A549 (cell line): ENCODE measurements around the gene CCDC154. TPM values are rescaled to one million over a fixed set of nuclear protein-coding genes. Genes with fewer than 3 reads are reported as not detected.

Experiments used
- ATAC-seq, 2 experiments: fragments of 200-7000 bp in 1 of 2; fragments of >200 bp in 1 of 2; cut with Nextera tagmentation in 1 of 2; cut with Tn5 transposase in 1 of 2; 3 replicates each; pipeline versions ENCODE4 v1.8.0 to v1.9.1; 2018 to 2020; ENCODE audit warnings: mild to moderate bottlenecking in 1 of 2, moderate library complexity in 1 of 2
- CTCF ChIA-PET: fragments of 300-600 bp; sonication (Branson Sonifier 250); formaldehyde crosslinking; extraction: SDS; loops from one replicate; lab custom pipeline; 2021; ENCODE audit warnings: antibody characterized with exemption, inconsistent platforms; lab: Yijun Ruan, JAX
- POLR2A ChIA-PET: fragments of 350-600 bp; formaldehyde crosslinking; extraction: SDS; loops from one replicate; lab custom pipeline; 2021; ENCODE audit warnings: antibody characterized with exemption, inconsistent platforms; lab: Yijun Ruan, JAX
- DNase-seq, 2 experiments: peaks; one replicate each; pipeline versions ENCODE4 v3.0.0 to v3.0.0-alpha.2; 2011 to 2016; ENCODE audit warnings: low read depth in 1 of 2, low spot score in 1 of 2
- FAIRE-seq: peaks from 2 replicates; lab custom pipeline; 2011; peaks lifted over from hg19 to GRCh38; lab: Jason Lieb, UNC
- H3K27ac ChIP-seq, 2 experiments: fragments of >200 bp; sonication (Bioruptor Twin); formaldehyde crosslinking; 3 replicates each; pipeline ENCODE4 v1.5.1; 2016 to 2017
- H3K4me1 ChIP-seq: fragments of >200 bp; sonication (Bioruptor Twin); formaldehyde crosslinking; 3 replicates; pipeline ENCODE4 v1.6.1; 2016
- H3K4me2 ChIP-seq: fragments of >200 bp; sonication (Bioruptor Twin); formaldehyde crosslinking; 3 replicates; pipeline ENCODE4 v1.6.1; 2016
- H3K4me3 ChIP-seq: fragments of >200 bp; sonication (Bioruptor Twin); formaldehyde crosslinking; 3 replicates; pipeline ENCODE4 v1.5.1; 2016
- H3K9me3 ChIP-seq: fragments of >200 bp; sonication (Bioruptor Twin); formaldehyde crosslinking; 3 replicates; pipeline ENCODE4 v1.6.1; 2016
- CBX2 ChIP-seq: fragments of 200-600 bp; sonication (generic); IDR thresholded peaks from 2 replicates; pipeline ENCODE4 v1.6.1; 2016; ENCODE audit warnings: low read depth, mild to moderate bottlenecking, borderline replicate concordance
- CBX8 ChIP-seq: fragments of 200-600 bp; sonication (generic); IDR thresholded peaks from 2 replicates; pipeline ENCODE4 v1.6.1; 2016
- CEBPB ChIP-seq, 2 experiments: fragments of >200 bp in 1 of 2; sonication (Bioruptor Twin) in 1 of 2; formaldehyde crosslinking in 1 of 2; IDR thresholded peaks; 2 replicates each; pipeline ENCODE4 v1.6.1; 2012 to 2016
- CHD4 ChIP-seq: fragments of 200-600 bp; sonication (generic); IDR thresholded peaks from 2 replicates; pipeline ENCODE4 v1.6.1; 2016; ENCODE audit warnings: antibody characterized with exemption, mild to moderate bottlenecking, borderline replicate concordance
- FOXS1 ChIP-seq: fragments of 250-450 bp; sonication (Bioruptor Pico); IDR thresholded peaks from 2 replicates; pipeline ENCODE4 v1.5.0; 2020; ENCODE audit warnings: mild to moderate bottlenecking, moderate library complexity
- HDAC2 ChIP-seq: fragments of 200-600 bp; sonication (generic); IDR thresholded peaks from 2 replicates; pipeline ENCODE4 v1.6.1; 2016
- HEYL ChIP-seq: fragments of 250-450 bp; sonication (Bioruptor Pico); IDR thresholded peaks from 2 replicates; pipeline ENCODE4 v1.8.0; 2021; ENCODE audit warnings: mild to moderate bottlenecking, moderate library complexity
- HOXA7 ChIP-seq: fragments of 250-450 bp; sonication (Bioruptor Pico); IDR thresholded peaks from 2 replicates; pipeline ENCODE4 v1.5.0; 2020; ENCODE audit warnings: mild to moderate bottlenecking, moderate library complexity
- JUN ChIP-seq, 2 experiments: fragments of >200 bp; sonication (Bioruptor Twin); formaldehyde crosslinking; IDR thresholded peaks; 2 replicates in 1 of 2; 3 replicates in 1 of 2; pipeline ENCODE4 v1.6.1; 2016 to 2017
- JUNB ChIP-seq: fragments of >200 bp; sonication (Bioruptor Twin); formaldehyde crosslinking; IDR thresholded peaks from 2 replicates; pipeline ENCODE4 v1.6.1; 2016
- KDM5A ChIP-seq: fragments of 200-600 bp; sonication (generic); IDR thresholded peaks from 2 replicates; pipeline ENCODE4 v1.6.1; 2016; ENCODE audit warnings: antibody characterized with exemption, mild to moderate bottlenecking
- NFE2L2 ChIP-seq: fragments of 150-350 bp; conservative IDR thresholded peaks from 2 replicates; pipeline ENCODE4 v1.6.1; 2014; ENCODE audit warnings: low read length
- NR3C1 ChIP-seq: fragments of >200 bp; sonication (Bioruptor Twin); formaldehyde crosslinking; IDR thresholded peaks from 3 replicates; pipeline ENCODE4 v1.6.1; 2017
- POLR2A ChIP-seq: IDR thresholded peaks from 2 replicates; pipeline ENCODE4 v1.6.1; 2012; ENCODE audit warnings: mild to moderate bottlenecking, low read length
- POLR2AphosphoS2 ChIP-seq: conservative IDR thresholded peaks from 2 replicates; pipeline ENCODE4 v1.6.1; 2012; ENCODE audit warnings: low read length, improper control_type of control experiment, inconsistent platforms
- RARB ChIP-seq: fragments of 250-450 bp; sonication (Bioruptor Pico); IDR thresholded peaks from 2 replicates; pipeline ENCODE4 v1.8.0; 2021; ENCODE audit warnings: mild to moderate bottlenecking, moderate library complexity
- RCOR1 ChIP-seq: fragments of 150-350 bp; IDR thresholded peaks from 2 replicates; pipeline ENCODE4 v1.6.1; 2014; ENCODE audit warnings: antibody characterized with exemption, low read length, low read depth
- RFX5 ChIP-seq: fragments of 450-650 bp; IDR thresholded peaks from 2 replicates; pipeline ENCODE4 v1.7.1; 2014; ENCODE audit warnings: antibody characterized with exemption, mild to moderate bottlenecking, moderate library complexity
- RNF2 ChIP-seq: fragments of 200-600 bp; sonication (generic); IDR thresholded peaks from 2 replicates; pipeline ENCODE4 v1.6.1; 2016; ENCODE audit warnings: low read depth, mild to moderate bottlenecking, antibody characterized with exemption, moderate library complexity, borderline replicate concordance
- SREBF2 ChIP-seq: fragments of 450-650 bp; IDR thresholded peaks from 2 replicates; pipeline ENCODE4 v1.6.1; 2014; ENCODE audit warnings: mild to moderate bottlenecking, moderate library complexity
- ZC3H11A ChIP-seq: fragments of 450-650 bp; IDR thresholded peaks from 2 replicates; pipeline ENCODE4 v1.6.1; 2014; ENCODE audit warnings: antibody characterized with exemption, mild to moderate bottlenecking
- ZFP36 ChIP-seq: fragments of 450-650 bp; IDR thresholded peaks from 2 replicates; pipeline ENCODE4 v1.6.1; 2014; ENCODE audit warnings: borderline replicate concordance; ENCODE audit not compliant: partially characterized antibody
- ZSCAN20 ChIP-seq: fragments of 250-450 bp; sonication (Bioruptor Pico); IDR thresholded peaks from 2 replicates; pipeline ENCODE4 v1.8.0; 2022; ENCODE audit warnings: mild to moderate bottlenecking, moderate library complexity
- WGBS: methylation state at CpG from one replicate; pipeline ENCODE4 v1.1.6; 2017; ENCODE audit errors: missing lambda C conversion rate; 5-methylcytosine and 5-hydroxymethylcytosine counted together
- polyA plus RNA-seq, 4 experiments: library from polyadenylated mRNA; depleted of rRNA in 3 of 4; stranded (reverse); fragments of >200 nt; fragmentation: RNase III in 1 of 4; extraction: RNeasy Plus Mini Kit Qiagen cat#74134 plus additional on column Dnase treatment in 1 of 4; gene quantifications; 2 replicates in 3 of 4; 3 replicates in 1 of 4; pipeline ENCODE4 v1.2.3, GENCODE V29; 2011 to 2017
- TF ChIP-seq, protein P1 (sequence below): fragments of 450-650 bp; IDR thresholded peaks from 2 replicates; pipeline ENCODE4 v1.6.1; 2014; ENCODE audit warnings: antibody characterized with exemption
- TF ChIP-seq, protein P2 (sequence below): fragments of >200 bp; sonication (Bioruptor Twin); formaldehyde crosslinking; IDR thresholded peaks from 2 replicates; pipeline ENCODE4 v1.6.1; 2016
- TF ChIP-seq, protein P3 (sequence below): IDR thresholded peaks from 2 replicates; pipeline ENCODE4 v1.6.1; 2012

CCDC154 gene
- polyA plus RNA-seq, 2 of the 4 experiments (the other 2 are of a cell fraction) = 0.16 to 0.74 TPM

DNA sequence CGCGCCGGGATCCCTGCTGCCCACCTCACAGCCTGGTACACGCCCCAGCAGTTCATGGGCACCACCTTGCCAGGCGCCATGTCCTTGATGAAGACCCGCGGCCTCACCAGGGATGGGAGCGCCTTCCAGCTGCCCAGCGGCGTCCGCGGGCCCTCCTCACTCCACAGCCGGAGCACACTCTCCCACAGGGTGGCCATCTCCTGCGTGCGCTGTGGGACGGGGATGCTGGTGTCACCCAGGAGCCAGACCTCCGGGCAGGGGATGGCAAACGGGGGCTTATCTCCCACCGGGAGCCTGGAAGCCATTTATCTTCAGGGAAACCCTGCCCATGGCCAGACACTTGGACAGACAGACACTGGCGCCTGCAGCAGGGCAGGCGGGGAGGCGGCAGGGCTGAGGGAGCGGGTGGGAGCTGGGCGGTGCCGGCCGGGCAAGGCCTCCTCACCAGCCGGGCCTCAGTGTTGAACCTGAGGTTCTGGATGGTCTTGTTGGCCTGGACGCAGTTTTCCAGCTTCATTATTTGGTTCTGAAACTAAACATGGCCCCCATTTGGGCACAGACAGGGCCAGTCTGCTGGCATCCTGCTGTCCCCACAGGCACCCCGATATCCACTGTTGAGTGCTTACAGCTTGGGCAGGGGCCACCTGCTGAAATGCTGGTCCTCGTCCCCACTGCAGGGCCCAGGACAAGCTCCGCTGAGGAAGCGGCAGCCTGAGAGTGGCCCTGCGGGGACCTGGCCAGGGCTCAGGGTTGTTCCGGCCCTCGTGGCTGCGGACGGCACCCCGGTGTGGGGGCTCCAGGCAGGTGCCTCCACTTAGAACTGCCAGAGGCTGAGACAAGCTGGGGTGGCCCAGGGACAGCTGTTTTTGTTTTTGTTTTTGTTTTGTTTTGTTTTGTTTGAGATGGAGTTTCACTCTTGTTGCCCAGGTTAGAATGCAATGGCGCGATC is 9.4 kb downstream of the CCDC154 start (continued):
- TF ChIP-seq, protein P1, sequence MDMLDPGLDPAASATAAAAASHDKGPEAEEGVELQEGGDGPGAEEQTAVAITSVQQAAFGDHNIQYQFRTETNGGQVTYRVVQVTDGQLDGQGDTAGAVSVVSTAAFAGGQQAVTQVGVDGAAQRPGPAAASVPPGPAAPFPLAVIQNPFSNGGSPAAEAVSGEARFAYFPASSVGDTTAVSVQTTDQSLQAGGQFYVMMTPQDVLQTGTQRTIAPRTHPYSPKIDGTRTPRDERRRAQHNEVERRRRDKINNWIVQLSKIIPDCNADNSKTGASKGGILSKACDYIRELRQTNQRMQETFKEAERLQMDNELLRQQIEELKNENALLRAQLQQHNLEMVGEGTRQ = no peak
- no peak for TF ChIP-seq POLR2AphosphoS2

DNA sequence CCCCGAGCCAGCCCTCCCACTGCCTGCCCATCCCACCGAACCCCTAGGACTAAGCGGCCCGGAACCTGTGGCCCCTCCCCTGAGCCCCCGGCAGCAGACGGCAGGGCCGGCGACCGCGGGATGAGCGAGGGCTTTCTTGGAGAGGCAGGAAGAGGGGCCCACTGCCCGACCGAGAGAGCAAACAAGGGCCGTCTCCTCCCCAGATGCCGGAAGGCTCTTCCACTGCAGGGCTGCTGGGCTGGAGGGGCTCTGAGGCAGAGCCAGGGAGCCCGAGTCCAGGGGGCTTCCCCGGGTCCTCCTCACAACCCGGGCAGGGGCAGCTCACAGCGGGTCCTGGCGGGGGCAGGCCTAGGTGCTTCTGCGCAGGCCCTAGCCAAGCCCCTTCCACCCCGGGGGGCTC is 10.6 kb downstream of the CCDC154 start:
- DNase-seq = no peak
- no peak overlapping the region for H3K27ac ChIP-seq
- 70% methylated on average over 9 of the region's 22 CpGs for WGBS
- FAIRE-seq = no peak
- no peak for ATAC-seq
- H3K9me3 ChIP-seq = no peaks in the 10 kb centered on the region
- POLR2A ChIA-PET = no interaction called here
- CTCF ChIA-PET = no interaction called here
- H3K4me3 ChIP-seq = no peak overlapping the region
- H3K4me1 ChIP-seq = peaks cover 5% of the 10 kb centered on the region; the same call in 2 of the 3 replicates
- no peak overlapping the region for H3K4me2 ChIP-seq
- TF ChIP-seq NR3C1 = no peak
- TF ChIP-seq, all 56 proteins: peak for 0

DNA sequence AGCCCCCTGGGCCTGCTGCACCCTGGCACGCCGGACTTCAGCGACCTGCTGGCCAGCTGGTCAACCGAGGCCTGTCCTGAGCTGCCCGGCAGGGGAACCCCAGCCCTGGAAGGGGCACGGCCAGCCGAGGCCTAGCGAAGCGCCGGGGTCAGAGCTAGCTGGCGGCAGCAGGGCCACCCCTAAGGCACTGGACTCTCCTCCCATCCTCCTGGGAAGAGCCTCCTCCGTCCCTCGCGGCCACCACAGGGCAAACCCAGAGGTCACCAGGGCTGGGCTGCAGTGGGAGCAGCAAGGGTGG is 11.1 kb downstream of the CCDC154 start:
- FAIRE-seq (no peak), DNase-seq (no peak), ATAC-seq (no peak)
- Histone ChIP-seq H3K27ac (no peak overlapping the region), H3K4me2 (no peak overlapping the region), H3K4me3 (no peak overlapping the region), H3K4me1 (peaks cover 10% of the 10 kb centered on the region; the same call in 2 of the 3 replicates), H3K9me3 (no peaks in the 10 kb centered on the region)
- WGBS = 100% methylated on average over 1 of the region's 14 CpGs
- CTCF ChIA-PET = no interaction called here
- TF ChIP-seq, protein P2, sequence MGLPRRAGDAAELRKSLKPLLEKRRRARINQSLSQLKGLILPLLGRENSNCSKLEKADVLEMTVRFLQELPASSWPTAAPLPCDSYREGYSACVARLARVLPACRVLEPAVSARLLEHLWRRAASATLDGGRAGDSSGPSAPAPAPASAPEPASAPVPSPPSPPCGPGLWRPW = no peak
- no peak for TF ChIP-seq ZSCAN20 (CRISPR knock-in tag)
- TF ChIP-seq HEYL (CRISPR knock-in tag) = no peak
- TF ChIP-seq NFE2L2 = no peak
- TF ChIP-seq SREBF2 = no peak
- TF ChIP-seq, protein P3, sequence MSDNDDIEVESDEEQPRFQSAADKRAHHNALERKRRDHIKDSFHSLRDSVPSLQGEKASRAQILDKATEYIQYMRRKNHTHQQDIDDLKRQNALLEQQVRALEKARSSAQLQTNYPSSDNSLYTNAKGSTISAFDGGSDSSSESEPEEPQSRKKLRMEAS = no peak
- no peak for TF ChIP-seq POLR2A
- no peak for TF ChIP-seq RNF2
- no peak for TF ChIP-seq CBX8
- TF ChIP-seq RARB (CRISPR knock-in tag) = no peak
- TF ChIP-seq ZC3H11A = no peak
- no peak for TF ChIP-seq HDAC2
- TF ChIP-seq RCOR1 = no peak
- no peak for TF ChIP-seq CHD4
- no peak for TF ChIP-seq HOXA7
- TF ChIP-seq FOXS1 (CRISPR knock-in tag) = no peak
- POLR2A ChIA-PET = interaction anchor here (1.1 kb wide), 1 partner anchor 13 kb away, joined by 3 read pairs; the partner anchor contains the start of gene UQCC4

DNA sequence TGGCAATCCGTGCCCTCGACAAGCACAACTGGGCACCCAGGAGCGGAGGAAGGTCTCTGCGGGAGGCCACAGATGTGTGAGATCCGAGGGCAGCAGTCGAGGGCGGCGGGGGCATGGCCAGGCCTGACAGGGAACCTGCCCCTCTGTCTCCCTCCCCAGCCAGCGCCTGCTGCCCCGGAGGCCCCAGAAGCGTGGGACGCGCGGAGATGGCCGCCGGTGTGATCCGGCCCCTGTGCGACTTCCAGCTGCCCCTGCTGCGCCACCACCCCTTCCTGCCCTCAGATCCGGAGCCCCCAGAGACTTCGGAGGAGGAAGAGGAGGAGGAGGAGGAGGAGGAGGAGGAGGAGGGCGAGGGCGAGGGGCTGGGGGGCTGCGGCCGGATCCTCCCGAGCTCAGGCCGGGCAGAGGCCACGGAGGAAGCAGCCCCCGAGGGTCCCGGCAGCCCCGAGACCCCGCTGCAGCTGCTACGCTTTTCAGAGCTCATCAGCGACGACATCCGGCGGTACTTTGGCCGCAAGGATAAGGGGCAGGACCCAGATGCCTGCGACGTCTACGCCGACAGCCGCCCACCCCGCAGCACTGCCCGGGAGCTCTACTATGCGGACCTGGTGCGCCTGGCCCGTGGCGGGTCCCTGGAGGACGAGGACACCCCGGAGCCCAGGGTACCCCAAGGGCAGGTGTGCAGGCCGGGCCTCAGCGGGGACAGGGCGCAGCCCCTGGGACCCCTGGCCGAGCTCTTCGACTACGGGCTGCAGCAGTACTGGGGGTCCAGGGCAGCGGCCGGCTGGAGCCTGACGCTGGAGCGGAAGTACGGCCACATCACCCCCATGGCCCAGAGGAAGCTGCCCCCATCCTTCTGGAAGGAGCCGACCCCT is 11.7 kb downstream of the CCDC154 start:
- H3K9me3 ChIP-seq = no peaks in the 10 kb centered on the region
- no peak overlapping the region for H3K4me2 ChIP-seq
- no peak for ATAC-seq
- TF ChIP-seq HOXA7 (no peak), JUN (IDR thresholded peaks at IDR 0.05) (no peak), ZFP36 (no peak), RNF2 (no peak), CEBPB (IDR thresholded peaks at IDR 0.05) (no peak), ZSCAN20 (CRISPR knock-in tag) (no peak), KDM5A (no peak), JUNB (no peak), CBX2 (no peak), RFX5 (no peak)
- TF ChIP-seq, protein P2 = no peak
- FAIRE-seq = no peak
- peaks cover 10% of the 10 kb centered on the region; the same call in 2 of the 3 replicates for H3K4me1 ChIP-seq
- WGBS = 85% methylated on average over 51 of the region's 63 CpGs
- CTCF ChIA-PET = interaction anchor here (0.9 kb wide), 1 partner anchor 331 kb away, joined by 5 read pairs; no protein-coding TSS in a partner anchor
- POLR2A ChIA-PET = interaction anchor here (1.1 kb wide), 1 partner anchor 12 kb away, joined by 3 read pairs; the partner anchor contains the start of gene UQCC4
- H3K4me3 ChIP-seq = no peak overlapping the region
- H3K27ac ChIP-seq = no peak overlapping the region
- no peak for DNase-seq
